Measurements from ENCODE around the gene PDE1A. TPM values are rescaled to one million over a fixed set of nuclear protein-coding genes. Genes with fewer than 3 reads are reported as not detected.

The PDE1A gene
- total and polyA plus RNA-seq, 4 donors, result 0.64 to 5.2 (median 1.7) TPM

- Histone ChIP-seq H3K4me3 (ENCODE audit: low read depth in 1 of 3, low read length in 3 of 3) (no peak overlapping the region), H3K27ac (ENCODE audit: low read depth in 1 of 2, low read length in 2 of 2) (no peak overlapping the region), H3K9ac (ENCODE audit: low read depth in 1 of 2, low read length in 2 of 2) (no peak overlapping the region), H3K27me3 (ENCODE audit: control insufficient read depth in 4 of 4, insufficient read depth in 4 of 4, low read length in 3 of 4) (no peaks in the 10 kb centered on the region), H3K36me3 (ENCODE audit: control insufficient read depth in 4 of 4, insufficient read depth in 3 of 4, low read depth in 1 of 4, low read length in 3 of 4) (no peaks in the 10 kb centered on the region), H3K9me3 (ENCODE audit: control insufficient read depth in 4 of 4, low read length in 3 of 4) (no peaks in the 10 kb centered on the region), H3K4me1 (ENCODE audit: control insufficient read depth in 4 of 4, insufficient read depth in 4 of 4, low read length in 3 of 4) (no peaks in the 10 kb centered on the region)
- DNase-seq (ENCODE audit: low spot score), result no peak
- TF ChIP-seq ATF3 (IDR thresholded peaks at IDR 0.05), result no peak
- no peak for TF ChIP-seq YY1 (IDR thresholded peaks at IDR 0.05)
- no peak for TF ChIP-seq ZBTB33 (IDR thresholded peaks at IDR 0.05)
- TF ChIP-seq FOXA2 (IDR thresholded peaks at IDR 0.05), result no peak
- TF ChIP-seq REST (IDR thresholded peaks at IDR 0.05), result no peak
- TF ChIP-seq RAD21 (IDR thresholded peaks at IDR 0.05), result no peak
- no peak for TF ChIP-seq HNF4A (conservative IDR thresholded peaks at IDR 0.05)
- no peak for TF ChIP-seq TAF1 (conservative IDR thresholded peaks at IDR 0.05)
Observed at GRCh38 chr2:182210669-182211068, 216.2 kb downstream of the PDE1A start.

GRCh38 chr2:182208421-182208820, 218.4 kb downstream of the PDE1A start:
- 77% methylated on average over 4 of the region's 4 CpGs for WGBS
- no peak for TF ChIP-seq YY1 (IDR thresholded peaks at IDR 0.05)
- no peak for TF ChIP-seq ATF3 (IDR thresholded peaks at IDR 0.05)
- TF ChIP-seq EGR1 (IDR thresholded peaks at IDR 0.05; ENCODE audit: low read depth in 2 of 2), result no peak
- no peak for TF ChIP-seq TAF1 (conservative IDR thresholded peaks at IDR 0.05)
- no peak for TF ChIP-seq ZBTB33 (IDR thresholded peaks at IDR 0.05)
- no peak for TF ChIP-seq JUND (IDR thresholded peaks at IDR 0.05)
- TF ChIP-seq REST (IDR thresholded peaks at IDR 0.05), result no peak
- TF ChIP-seq SP1 (IDR thresholded peaks at IDR 0.05), result no peak
- no peak for TF ChIP-seq NR2F2 (IDR thresholded peaks at IDR 0.05)
- no peak for TF ChIP-seq RXRA (IDR thresholded peaks at IDR 0.05)
- TF ChIP-seq HNF4A (conservative IDR thresholded peaks at IDR 0.05), result no peak

More at GRCh38 chr2:182208421-182208820, 218.4 kb downstream of the PDE1A start:
- DNase-seq (ENCODE audit: low spot score), result no peak
- H3K27ac ChIP-seq (ENCODE audit: low read depth in 1 of 2, low read length in 2 of 2), result no peak overlapping the region
- H3K4me3 ChIP-seq (ENCODE audit: low read depth in 1 of 3, low read length in 3 of 3), result no peak overlapping the region
- H3K4me1 ChIP-seq (ENCODE audit: control insufficient read depth in 4 of 4, insufficient read depth in 4 of 4, low read length in 3 of 4), result no peaks in the 10 kb centered on the region
- H3K27me3 ChIP-seq (ENCODE audit: control insufficient read depth in 4 of 4, insufficient read depth in 4 of 4, low read length in 3 of 4), result no peaks in the 10 kb centered on the region
- H3K9ac ChIP-seq (ENCODE audit: low read depth in 1 of 2, low read length in 2 of 2), result no peak overlapping the region
- H3K9me3 ChIP-seq (ENCODE audit: control insufficient read depth in 4 of 4, low read length in 3 of 4), result no peaks in the 10 kb centered on the region
- no peaks in the 10 kb centered on the region for H3K36me3 ChIP-seq (ENCODE audit: control insufficient read depth in 4 of 4, insufficient read depth in 3 of 4, low read depth in 1 of 4, low read length in 3 of 4)
